ENCODE results near the gene TM4SF18. TPM values are rescaled to one million over a fixed set of nuclear protein-coding genes. Genes with fewer than 3 reads are reported as not detected.
A peak's percentile ranks its signal among the peaks of the same experiment; 100 is the strongest.

TM4SF18 gene
- total RNA-seq, 4 donors from 2014 or later, result 6.7 to 35.5 (median 14.6) TPM

- Histone ChIP-seq H3K9me3 (no peaks in the 10 kb centered on the region), H3K27me3 (no peaks in the 10 kb centered on the region), H3K36me3 (no peaks in the 10 kb centered on the region), H3K27ac (no peak overlapping the region), H3K4me3 (no peak overlapping the region), H3K4me1 (no peaks in the 10 kb centered on the region)
- no peak for DNase-seq
- TF ChIP-seq POLR2A (IDR thresholded peaks at IDR 0.05), result no peak
- intact Hi-C loops (cut with DNase I; ENCODE audit: low total_unique reads), result loop anchor here (10.0 kb wide), 1 partner anchor 324 kb away; no protein-coding TSS in a partner anchor
These were observed 54.5 kb downstream of the TM4SF18 start for GRCh38 chr3:149278911-149279310.

DNA sequence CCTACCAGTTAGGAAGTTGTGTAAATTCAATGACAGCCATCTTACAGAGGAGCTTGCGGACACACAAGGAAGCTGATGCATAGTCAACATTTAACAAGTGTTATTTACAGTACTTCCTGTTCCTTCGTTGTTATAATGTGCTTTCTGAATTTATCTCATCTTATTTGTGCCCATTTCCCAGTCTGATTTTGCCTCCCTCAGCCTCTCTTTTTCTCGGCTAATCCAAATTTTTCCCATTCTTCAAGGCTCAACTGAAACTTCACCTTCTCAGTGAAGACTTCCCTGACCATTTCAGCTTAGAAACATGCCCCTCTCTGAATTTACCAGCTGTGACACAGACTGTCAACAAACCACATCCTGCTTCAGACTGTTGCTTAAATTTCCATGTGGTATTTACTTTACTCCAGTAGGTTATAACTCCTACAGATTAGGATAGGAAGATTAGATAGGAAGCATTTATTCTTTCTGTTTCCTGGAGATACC lies 56.1 kb downstream of the TM4SF18 start:
- Histone ChIP-seq H3K4me1 (no peaks in the 10 kb centered on the region), H3K27ac (no peak overlapping the region), H3K4me3 (no peak overlapping the region), H3K36me3 (no peaks in the 10 kb centered on the region), H3K9me3 (no peaks in the 10 kb centered on the region), H3K27me3 (no peaks in the 10 kb centered on the region)
- intact Hi-C loops (cut with DNase I; ENCODE audit: low total_unique reads), result loop anchor here (10.0 kb wide), 1 partner anchor 323 kb away; no protein-coding TSS in a partner anchor
- DNase-seq, result no peak
- TF ChIP-seq, protein P1, sequence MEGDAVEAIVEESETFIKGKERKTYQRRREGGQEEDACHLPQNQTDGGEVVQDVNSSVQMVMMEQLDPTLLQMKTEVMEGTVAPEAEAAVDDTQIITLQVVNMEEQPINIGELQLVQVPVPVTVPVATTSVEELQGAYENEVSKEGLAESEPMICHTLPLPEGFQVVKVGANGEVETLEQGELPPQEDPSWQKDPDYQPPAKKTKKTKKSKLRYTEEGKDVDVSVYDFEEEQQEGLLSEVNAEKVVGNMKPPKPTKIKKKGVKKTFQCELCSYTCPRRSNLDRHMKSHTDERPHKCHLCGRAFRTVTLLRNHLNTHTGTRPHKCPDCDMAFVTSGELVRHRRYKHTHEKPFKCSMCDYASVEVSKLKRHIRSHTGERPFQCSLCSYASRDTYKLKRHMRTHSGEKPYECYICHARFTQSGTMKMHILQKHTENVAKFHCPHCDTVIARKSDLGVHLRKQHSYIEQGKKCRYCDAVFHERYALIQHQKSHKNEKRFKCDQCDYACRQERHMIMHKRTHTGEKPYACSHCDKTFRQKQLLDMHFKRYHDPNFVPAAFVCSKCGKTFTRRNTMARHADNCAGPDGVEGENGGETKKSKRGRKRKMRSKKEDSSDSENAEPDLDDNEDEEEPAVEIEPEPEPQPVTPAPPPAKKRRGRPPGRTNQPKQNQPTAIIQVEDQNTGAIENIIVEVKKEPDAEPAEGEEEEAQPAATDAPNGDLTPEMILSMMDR (IDR thresholded peaks at IDR 0.05), result no peak
- TF ChIP-seq POLR2A (IDR thresholded peaks at IDR 0.05), result no peak

DNA sequence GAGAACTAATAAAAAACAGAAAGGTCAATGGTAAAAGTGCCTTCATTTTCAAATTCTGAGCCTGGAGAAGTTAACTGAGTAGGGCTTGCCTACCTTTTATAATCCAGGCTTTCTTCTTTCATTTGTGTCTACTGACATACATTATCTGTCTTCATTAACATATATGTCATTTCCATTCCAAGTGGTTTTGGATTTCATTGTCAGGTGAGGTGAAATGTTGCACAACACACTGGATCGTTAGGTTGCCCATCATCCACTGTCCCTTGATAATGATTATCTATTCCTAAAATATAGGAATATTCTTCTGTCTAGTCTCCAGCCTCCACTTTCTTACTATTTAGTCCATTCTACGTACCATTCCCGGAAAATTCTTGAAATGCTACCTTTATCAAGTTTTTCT lies 56.8 kb downstream of the TM4SF18 start:
- intact Hi-C loops (cut with DNase I; ENCODE audit: low total_unique reads), result loop anchor here (10.0 kb wide), 1 partner anchor 322 kb away; no protein-coding TSS in a partner anchor
- Histone ChIP-seq H3K36me3 (no peaks in the 10 kb centered on the region), H3K27ac (no peak overlapping the region)

DNA sequence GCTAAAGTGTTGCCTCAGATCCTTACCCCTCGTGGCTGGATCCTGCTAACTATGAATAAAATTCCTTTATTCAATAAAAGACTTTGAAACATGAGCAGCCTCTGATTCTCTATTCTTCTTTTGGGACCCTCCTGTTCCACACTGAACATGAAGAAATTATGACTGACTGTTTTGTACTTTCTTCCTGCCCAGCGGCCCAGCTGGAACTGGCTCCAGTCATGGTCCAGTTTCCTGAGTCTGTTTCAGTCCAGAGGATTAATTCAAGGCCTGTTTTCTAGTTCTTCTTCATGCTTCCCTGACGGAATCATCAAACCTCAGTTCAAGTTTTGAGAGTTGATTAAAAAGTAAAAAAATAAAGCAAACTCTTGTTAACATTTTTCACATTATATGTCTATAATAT lies 59.2 kb downstream of the TM4SF18 start:
- DNase-seq, result no peak
- Histone ChIP-seq H3K27me3 (no peaks in the 10 kb centered on the region), H3K36me3 (no peaks in the 10 kb centered on the region), H3K4me1 (no peaks in the 10 kb centered on the region), H3K27ac (peak overlapping the region; percentile 18 to 52), H3K9me3 (no peaks in the 10 kb centered on the region), H3K4me3 (no peak overlapping the region)
- intact Hi-C loops (cut with DNase I; ENCODE audit: low total_unique reads), result loop anchor here (5.0 to 10.0 kb wide), 3 partner anchors 157 to 319 kb away; no protein-coding TSS in a partner anchor
- TF ChIP-seq, protein P1 (IDR thresholded peaks at IDR 0.05), result no peak
- TF ChIP-seq POLR2A (IDR thresholded peaks at IDR 0.05), result no peak

More for the DNA sequence above, 56.8 kb downstream of the TM4SF18 start:
- Histone ChIP-seq H3K4me3 (no peak overlapping the region), H3K4me1 (no peaks in the 10 kb centered on the region), H3K27me3 (no peaks in the 10 kb centered on the region), H3K9me3 (no peaks in the 10 kb centered on the region)
- TF ChIP-seq POLR2A (IDR thresholded peaks at IDR 0.05), result no peak
- TF ChIP-seq, protein P1 (IDR thresholded peaks at IDR 0.05), result no peak
- no peak for DNase-seq

- intact Hi-C loops (cut with DNase I; ENCODE audit: low total_unique reads), result loop anchor here (5.0 to 10.0 kb wide), 3 partner anchors 156 to 318 kb away; no protein-coding TSS in a partner anchor
These were observed 60.2 kb downstream of the TM4SF18 start for GRCh38 chr3:149273096-149273751.

More at GRCh38 chr3:149273096-149273751, 60.2 kb downstream of the TM4SF18 start:
- H3K9me3 ChIP-seq, result no peaks in the 10 kb centered on the region
- H3K36me3 ChIP-seq, result no peaks in the 10 kb centered on the region
- peak; percentile 40 to 69 for DNase-seq
- TF ChIP-seq, protein P1 (IDR thresholded peaks at IDR 0.05), result peak; percentile 90 to 97 (median 94)
- no peak for TF ChIP-seq POLR2A (IDR thresholded peaks at IDR 0.05)
- H3K4me1 ChIP-seq, result no peaks in the 10 kb centered on the region
- H3K4me3 ChIP-seq, result no peak overlapping the region
- no peaks in the 10 kb centered on the region for H3K27me3 ChIP-seq
- H3K27ac ChIP-seq, result peak overlapping the region; percentile 26 to 31

Measured in uterus (tissue), 4 donors.